Caco-2 (cell line): ENCODE results near the gene SPP1. TPM values are rescaled to one million over a fixed set of nuclear protein-coding genes. Genes with fewer than 3 reads are reported as not detected.

Source experiments
- BruUV-seq: library from RNA; stranded (reverse); fragments of 400-500 nt; replicated peaks from 2 replicates; lab custom pipeline; 2021; lab: Mats Ljungman, UMichigan
- CTCF ChIA-PET: fragments of 300-600 bp; sonication (Branson Sonifier 250); formaldehyde crosslinking; loops from one replicate; lab custom pipeline; 2022; ENCODE audit warnings: antibody characterized with exemption; lab: Charles Lee
- POLR2A ChIA-PET: fragments of 300-600 bp; sonication (Branson Sonifier 250); formaldehyde crosslinking; loops from one replicate; lab custom pipeline; 2022; ENCODE audit warnings: antibody characterized with exemption; lab: Charles Lee
- DNase-seq, 2 experiments: peaks; one replicate each; pipeline versions ENCODE4 v3.0.0 to v3.0.0-alpha.2; 2020 to 2022
- H3K27me3 ChIP-seq: replicated peaks from 2 replicates; pipeline ENCODE4 v1.6.0; 2011; ENCODE audit warnings: low read length; ENCODE audit not compliant: control insufficient read depth, insufficient read depth
- H3K36me3 ChIP-seq: 2 replicates; pipeline ENCODE4 v1.5.1; 2011; ENCODE audit warnings: low read length; ENCODE audit not compliant: control insufficient read depth, insufficient read depth
- H3K4me1 ChIP-seq: fragments of 250-450 bp; sonication (Bioruptor Pico); 2 replicates; pipeline ENCODE4 v1.5.1; 2020; ENCODE audit warnings: mild to moderate bottlenecking
- H3K4me3 ChIP-seq: 2 replicates; pipeline ENCODE4 v1.5.1; 2011; ENCODE audit warnings: low read depth, mild to moderate bottlenecking, control low read depth, low read length
- H3K9me3 ChIP-seq: fragments of 250-450 bp; sonication (Bioruptor Pico); 2 replicates; pipeline ENCODE4 v1.5.1; 2020; ENCODE audit warnings: mild to moderate bottlenecking, moderate library complexity
- H3K27ac Mint-ChIP-seq: one replicate; pipeline ENCODE4 v1.8.0; 2022; ENCODE audit warnings: mixed read lengths; ENCODE audit not compliant: unreplicated experiment
- H3K27me3 Mint-ChIP-seq: one replicate; pipeline ENCODE4 v1.8.0; 2022; ENCODE audit warnings: mixed read lengths; ENCODE audit not compliant: insufficient read depth, unreplicated experiment
- H3K36me3 Mint-ChIP-seq: one replicate; pipeline ENCODE4 v1.8.0; 2022; ENCODE audit warnings: mild to moderate bottlenecking, mixed read lengths; ENCODE audit not compliant: insufficient read depth, unreplicated experiment
- H3K4me1 Mint-ChIP-seq: one replicate; pipeline ENCODE4 v1.8.0; 2022; ENCODE audit warnings: low read depth, mixed read lengths; ENCODE audit not compliant: unreplicated experiment
- H3K4me3 Mint-ChIP-seq: one replicate; pipeline ENCODE4 v1.8.0; 2022; ENCODE audit warnings: mild to moderate bottlenecking, moderate library complexity, mixed read lengths; ENCODE audit not compliant: unreplicated experiment
- H3K9me3 Mint-ChIP-seq: one replicate; pipeline ENCODE4 v1.8.0; 2022; ENCODE audit warnings: mixed read lengths; ENCODE audit not compliant: unreplicated experiment
- CTCF ChIP-seq, 2 experiments: fragments of 200-600 bp in 1 of 2; IDR thresholded peaks; 1 replicate in 1 of 2; 2 replicates in 1 of 2; pipeline versions ENCODE4 v1.5.1 to v1.8.0; 2011 to 2022; ENCODE audit warnings: antibody characterized with exemption in 1 of 2, control low read depth in 1 of 2, inconsistent platforms in 1 of 2, low read depth in 1 of 2, low read length in 1 of 2, mild to moderate bottlenecking in 1 of 2, moderate library complexity in 1 of 2; ENCODE audit not compliant: insufficient read depth in 1 of 2, severe bottlenecking in 1 of 2, unreplicated experiment in 1 of 2
- intact Hi-C: fragments of 100-400 bp; cut with micrococcal nuclease; formaldehyde crosslinking; loops from one replicate; pipeline ENCODE4 v1.10.0; 2022; ENCODE audit not compliant: unreplicated experiment
- total RNA-seq: library from RNA; stranded (reverse); gene quantifications from 2 replicates; pipeline ENCODE4 v1.2.3, GENCODE V29; 2022

Gene SPP1
- total RNA-seq, 1 experiment from 2014 or later: 0.77 TPM

DNA sequence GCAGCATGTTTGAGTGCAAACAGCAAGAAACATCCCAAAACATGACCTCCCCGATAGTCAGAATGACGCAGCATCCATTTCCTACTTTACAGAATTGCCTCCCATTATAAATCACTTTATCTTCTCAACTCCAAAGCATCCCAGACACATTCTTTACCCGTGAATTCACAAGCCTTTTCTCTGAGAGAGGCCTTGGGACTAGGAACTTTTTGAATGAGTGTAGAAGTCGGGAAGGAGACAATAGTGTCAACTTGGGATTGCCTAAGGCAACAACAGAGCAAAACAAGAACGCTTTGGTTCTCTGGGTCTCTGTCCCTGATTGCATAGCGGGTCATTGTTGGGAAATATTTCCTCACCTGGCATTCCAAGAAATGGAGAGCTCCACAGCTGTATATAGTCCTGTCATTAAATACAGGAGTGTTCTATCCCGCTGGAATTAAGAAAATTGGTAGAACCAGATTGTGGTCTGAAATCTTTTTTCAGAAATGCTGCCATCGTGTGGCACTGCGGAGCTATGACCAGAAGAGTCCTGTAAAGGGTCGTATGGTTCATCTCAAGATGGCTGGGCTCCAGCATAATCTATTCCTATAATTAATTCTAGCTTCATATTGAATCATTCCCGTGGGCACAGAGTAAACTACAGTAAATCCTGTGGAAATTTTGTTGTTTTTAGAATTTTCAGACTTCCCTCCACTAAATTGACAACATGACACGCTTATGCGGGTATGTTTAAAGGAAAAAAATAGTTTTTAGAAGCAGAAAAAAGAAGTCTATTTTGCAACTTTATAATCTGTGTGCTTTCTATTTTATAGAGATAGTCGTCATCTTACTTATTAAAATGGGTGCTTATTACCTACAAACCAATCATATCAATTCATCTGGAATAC, 2.0 kb upstream of the SPP1 start:
- no peak overlapping the region for H3K27ac Mint-ChIP-seq
- BruUV-seq: no TSS peak
- H3K4me1 Mint-ChIP-seq: peaks cover 6% of the 10 kb centered on the region
- H3K4me1 ChIP-seq: no peaks in the 10 kb centered on the region
- no peaks in the 10 kb centered on the region for H3K27me3 ChIP-seq
- peak; percentile 71 to 85 for TF ChIP-seq CTCF (IDR thresholded peaks at IDR 0.05; ENCODE audit: insufficient read depth in 1 of 2, low read depth in 1 of 2, low read length in 1 of 2, severe bottlenecking in 1 of 2, unreplicated experiment in 1 of 2)
- no peaks in the 10 kb centered on the region for H3K9me3 ChIP-seq
- H3K4me3 Mint-ChIP-seq: peak overlapping the region; percentile 11
- POLR2A ChIA-PET: no interaction called here
- H3K36me3 Mint-ChIP-seq: peaks cover 4% of the 10 kb centered on the region
- H3K4me3 ChIP-seq: no peak overlapping the region
- H3K27me3 Mint-ChIP-seq: peaks cover 2% of the 10 kb centered on the region
- intact Hi-C loops: loop anchor here (1.0 to 5.0 kb wide), 3 partner anchors 120 to 296 kb away; no protein-coding TSS in a partner anchor
- peak; percentile 57 to 62 for DNase-seq
- no peaks in the 10 kb centered on the region for H3K9me3 Mint-ChIP-seq
- CTCF ChIA-PET: interaction anchor here (0.5 to 2.6 kb wide), 6 partner anchors 12 to 238 kb away, joined by 3 to 43 read pairs (median 4); no protein-coding TSS in a partner anchor
- no peaks in the 10 kb centered on the region for H3K36me3 ChIP-seq

DNA sequence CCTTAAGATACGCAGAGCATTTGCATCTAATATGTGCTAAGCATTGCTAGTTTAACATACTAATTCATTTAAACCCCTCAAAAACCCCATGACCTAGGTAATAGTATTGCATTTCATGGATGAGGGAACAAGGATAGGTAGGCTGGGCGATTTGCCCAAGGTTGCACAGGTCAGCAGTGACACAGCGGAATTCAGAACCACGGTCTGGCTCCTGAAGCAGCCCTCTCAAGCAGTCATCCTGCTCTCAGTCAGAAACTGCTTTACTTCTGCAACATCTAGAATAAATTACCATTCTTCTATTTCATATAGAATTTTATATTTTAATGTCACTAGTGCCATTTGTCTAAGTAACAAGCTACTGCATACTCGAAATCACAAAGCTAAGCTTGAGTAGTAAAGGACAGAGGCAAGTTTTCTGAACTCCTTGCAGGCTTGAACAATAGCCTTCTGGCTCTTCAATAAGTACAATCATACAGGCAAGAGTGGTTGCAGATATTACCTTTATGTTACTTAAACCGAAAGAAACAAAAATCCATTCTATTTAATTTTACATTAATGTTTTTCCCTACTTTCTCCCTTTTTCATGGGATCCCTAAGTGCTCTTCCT, 555 bp upstream of the SPP1 start:
- Mint-ChIP-seq H3K27me3 (peaks cover 2% of the 10 kb centered on the region), H3K27ac (no peak overlapping the region), H3K4me1 (peaks cover 6% of the 10 kb centered on the region), H3K36me3 (peaks cover 4% of the 10 kb centered on the region), H3K9me3 (no peaks in the 10 kb centered on the region), H3K4me3 (no peak overlapping the region)
- no peak for TF ChIP-seq CTCF (IDR thresholded peaks at IDR 0.05; ENCODE audit: insufficient read depth in 1 of 2, low read depth in 1 of 2, low read length in 1 of 2, severe bottlenecking in 1 of 2, unreplicated experiment in 1 of 2)
- intact Hi-C loops: loop anchor here (5.0 kb wide), 1 partner anchor 298 kb away; no protein-coding TSS in a partner anchor
- Histone ChIP-seq H3K4me1 (no peaks in the 10 kb centered on the region), H3K4me3 (no peak overlapping the region), H3K27me3 (no peaks in the 10 kb centered on the region), H3K9me3 (no peaks in the 10 kb centered on the region), H3K36me3 (no peaks in the 10 kb centered on the region)
- CTCF ChIA-PET: interaction anchor here (2.6 kb wide), 1 partner anchor 122 kb away, joined by 43 read pairs; no protein-coding TSS in a partner anchor
- POLR2A ChIA-PET: no interaction called here
- DNase-seq: no peak
- BruUV-seq: no TSS peak

- ChIA-PET CTCF (no interaction called here), POLR2A (no interaction called here)
- no peaks in the 10 kb centered on the region for H3K9me3 ChIP-seq
- H3K27ac Mint-ChIP-seq: no peak overlapping the region
- H3K4me1 ChIP-seq: no peaks in the 10 kb centered on the region
- no peak for TF ChIP-seq CTCF (IDR thresholded peaks at IDR 0.05; ENCODE audit: insufficient read depth in 1 of 2, low read depth in 1 of 2, low read length in 1 of 2, severe bottlenecking in 1 of 2, unreplicated experiment in 1 of 2)
- H3K27me3 Mint-ChIP-seq: peaks cover 3% of the 10 kb centered on the region
- no peak overlapping the region for H3K4me3 ChIP-seq
- H3K9me3 Mint-ChIP-seq: no peaks in the 10 kb centered on the region
- no peaks in the 10 kb centered on the region for H3K36me3 ChIP-seq
- H3K4me1 Mint-ChIP-seq: peaks cover 6% of the 10 kb centered on the region
- no peaks in the 10 kb centered on the region for H3K36me3 Mint-ChIP-seq
- intact Hi-C loops: no loop called here
- no peaks in the 10 kb centered on the region for H3K27me3 ChIP-seq
- no peak overlapping the region for H3K4me3 Mint-ChIP-seq
- no TSS peak for BruUV-seq
- DNase-seq: no peak
Observed at GRCh38 chr4:87977521-87978278, 2.2 kb downstream of the SPP1 start.
